NK-92 treated with Interleukin-12 subunit alpha and Interleukin-12 subunit beta, amount 100 ng/mL, for 24 hours (cell line): Measurements from ENCODE around the gene APOBEC4.

Experiments used
- DNase-seq: peaks from one replicate; lab custom pipeline; 2025; lab: John Stamatoyannopoulos, UW

Gene APOBEC4

GRCh38 chr1:183600634-183601033 is 52.5 kb downstream of the APOBEC4 start:
- DNase-seq: no peak

- DNase-seq: no peak
Measured at GRCh38 chr1:183600136-183600535, 53.0 kb downstream of the APOBEC4 start.

GRCh38 chr1:183598386-183598785 is 54.7 kb downstream of the APOBEC4 start:
- no peak for DNase-seq

GRCh38 chr1:183597656-183598347 is 55.3 kb downstream of the APOBEC4 start:
- no peak for DNase-seq

GRCh38 chr1:183596500-183596899 is 56.6 kb downstream of the APOBEC4 start:
- no peak for DNase-seq
